ENCODE results near the gene NPEPPS. TPM values are rescaled to one million over a fixed set of nuclear protein-coding genes. Genes with fewer than 3 reads are reported as not detected.

NPEPPS gene
- total RNA-seq, 1 donor from 2014 or later, result 110 TPM

- no peaks in the 10 kb centered on the region for H3K9me3 Mint-ChIP-seq
- no peak for DNase-seq
- H3K27ac Mint-ChIP-seq, result peak overlapping the region; percentile 99
- H3K36me3 Mint-ChIP-seq (ENCODE audit: low read depth), result peaks cover 44% of the 10 kb centered on the region
- H3K4me1 Mint-ChIP-seq, result peaks cover 46% of the 10 kb centered on the region
- intact Hi-C loops (cut with micrococcal nuclease), result loop anchor here (2.0 to 5.0 kb wide), 2 partner anchors 45 to 72 kb away; partner anchors contain the start of gene TBKBP1
- no peaks in the 10 kb centered on the region for H3K27me3 Mint-ChIP-seq
- H3K4me3 Mint-ChIP-seq, result peak overlapping the region; percentile 92
Measured at GRCh38 chr17:47649972-47650524, 119.1 kb downstream of the NPEPPS start.

- Mint-ChIP-seq H3K27ac (peak overlapping the region; percentile 90), H3K9me3 (no peaks in the 10 kb centered on the region), H3K4me3 (peak overlapping the region; percentile 92), H3K27me3 (no peaks in the 10 kb centered on the region), H3K36me3 (ENCODE audit: low read depth) (peaks cover 52% of the 10 kb centered on the region), H3K4me1 (peaks cover 53% of the 10 kb centered on the region)
- peak; percentile 98 for DNase-seq
- intact Hi-C loops (cut with micrococcal nuclease), result loop anchor here (2.0 to 5.0 kb wide), 2 partner anchors 44 to 71 kb away; partner anchors contain the start of gene TBKBP1
Measured at GRCh38 chr17:47650525-47651522, 119.9 kb downstream of the NPEPPS start.

- H3K27ac Mint-ChIP-seq, result peak overlapping the region; percentile 45
- intact Hi-C loops (cut with micrococcal nuclease), result loop anchor here (1.0 to 5.0 kb wide), 3 partner anchors 9 to 71 kb away; partner anchors contain the start of gene TBKBP1
- no peak for DNase-seq
- H3K27me3 Mint-ChIP-seq, result no peaks in the 10 kb centered on the region
- peaks cover 59% of the 10 kb centered on the region for H3K4me1 Mint-ChIP-seq
- peaks cover 57% of the 10 kb centered on the region for H3K36me3 Mint-ChIP-seq (ENCODE audit: low read depth)
- peak overlapping the region; percentile 92 for H3K4me3 Mint-ChIP-seq
- no peaks in the 10 kb centered on the region for H3K9me3 Mint-ChIP-seq
Measured at GRCh38 chr17:47651704-47652103, 120.8 kb downstream of the NPEPPS start.

- H3K36me3 Mint-ChIP-seq (ENCODE audit: low read depth), result peaks cover 64% of the 10 kb centered on the region
- no peak for DNase-seq
- H3K27me3 Mint-ChIP-seq, result no peaks in the 10 kb centered on the region
Measured at GRCh38 chr17:47652570-47652969, 121.7 kb downstream of the NPEPPS start.

GRCh38 chr17:47653442-47653841, 122.5 kb downstream of the NPEPPS start:
- peaks cover 69% of the 10 kb centered on the region for H3K36me3 Mint-ChIP-seq (ENCODE audit: low read depth)
- H3K4me1 Mint-ChIP-seq, result peaks cover 65% of the 10 kb centered on the region
- peak overlapping the region; percentile 61 for H3K4me3 Mint-ChIP-seq
- intact Hi-C loops (cut with micrococcal nuclease), result loop anchor here (5.0 kb wide), 1 partner anchor 69 kb away; no protein-coding TSS in a partner anchor
- no peaks in the 10 kb centered on the region for H3K9me3 Mint-ChIP-seq
- H3K27me3 Mint-ChIP-seq, result no peaks in the 10 kb centered on the region
- H3K27ac Mint-ChIP-seq, result peak overlapping the region; percentile 54
- DNase-seq, result no peak

More at GRCh38 chr17:47652570-47652969, 121.7 kb downstream of the NPEPPS start:
- H3K9me3 Mint-ChIP-seq, result no peaks in the 10 kb centered on the region
- peak overlapping the region; percentile 67 for H3K27ac Mint-ChIP-seq
- H3K4me3 Mint-ChIP-seq, result peak overlapping the region; percentile 92
- intact Hi-C loops (cut with micrococcal nuclease), result loop anchor here (1.0 to 5.0 kb wide), 2 partner anchors 8 to 70 kb away; no protein-coding TSS in a partner anchor
- peaks cover 64% of the 10 kb centered on the region for H3K4me1 Mint-ChIP-seq

DNA sequence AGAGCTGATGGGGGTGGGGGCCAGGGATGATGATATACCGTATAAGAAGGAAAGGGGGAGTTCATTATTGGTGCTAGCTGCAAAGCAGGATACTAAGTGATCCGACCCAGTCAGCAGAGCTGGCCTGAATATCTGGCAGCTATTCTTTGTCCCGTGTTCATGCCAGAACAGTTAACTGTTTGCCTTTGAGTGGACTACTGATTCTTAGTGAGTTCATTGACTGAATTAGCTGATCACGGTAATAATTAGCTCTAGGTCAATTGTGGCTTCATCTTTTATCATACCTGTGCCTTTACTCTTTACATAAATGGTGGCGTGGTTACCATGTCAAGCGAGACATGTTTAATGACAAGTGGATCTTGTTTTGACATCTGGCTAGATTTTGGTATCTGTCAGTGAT, 124.1 kb downstream of the NPEPPS start:
- H3K27ac Mint-ChIP-seq, result peak overlapping the region; percentile 59
- peak overlapping the region; percentile 57 for H3K4me3 Mint-ChIP-seq
- peaks cover 67% of the 10 kb centered on the region for H3K4me1 Mint-ChIP-seq
- no peaks in the 10 kb centered on the region for H3K27me3 Mint-ChIP-seq
- no peaks in the 10 kb centered on the region for H3K9me3 Mint-ChIP-seq
- peaks cover 76% of the 10 kb centered on the region for H3K36me3 Mint-ChIP-seq (ENCODE audit: low read depth)
- DNase-seq, result no peak
- intact Hi-C loops (cut with micrococcal nuclease), result loop anchor here (5.0 kb wide), 1 partner anchor 67 kb away; no protein-coding TSS in a partner anchor

DNA sequence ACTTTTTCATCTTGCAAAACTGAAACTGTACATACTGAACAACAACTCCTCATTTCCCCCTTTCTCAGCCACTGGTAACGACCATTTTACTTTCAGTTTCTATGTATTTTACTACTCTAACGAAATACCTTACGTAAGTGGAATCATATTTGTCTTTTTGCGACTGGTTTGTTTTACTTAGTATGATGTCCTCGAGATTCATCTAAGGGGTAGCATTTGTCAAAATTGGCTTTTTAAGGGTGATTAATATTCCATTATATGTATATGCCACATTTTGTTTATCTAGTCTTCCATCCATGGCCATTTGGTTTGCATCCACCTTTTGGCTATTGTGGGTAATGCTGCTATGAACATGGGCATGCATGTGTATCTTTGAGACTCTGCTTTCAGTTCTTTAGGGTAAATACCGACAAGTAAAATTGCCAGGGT, 129.2 kb downstream of the NPEPPS start:
- peak overlapping the region; percentile 83 for H3K27ac Mint-ChIP-seq
- DNase-seq, result peak; percentile 74
- intact Hi-C loops (cut with micrococcal nuclease), result loop anchor here (1.0 to 5.0 kb wide), 3 partner anchors 8 to 72 kb away; partner anchors contain the start of gene TBX21
- peak overlapping the region; percentile 77 for H3K4me3 Mint-ChIP-seq
- H3K36me3 Mint-ChIP-seq (ENCODE audit: low read depth), result peaks cover 72% of the 10 kb centered on the region
- no peaks in the 10 kb centered on the region for H3K9me3 Mint-ChIP-seq
- H3K27me3 Mint-ChIP-seq, result no peaks in the 10 kb centered on the region
- peaks cover 54% of the 10 kb centered on the region for H3K4me1 Mint-ChIP-seq

DNA sequence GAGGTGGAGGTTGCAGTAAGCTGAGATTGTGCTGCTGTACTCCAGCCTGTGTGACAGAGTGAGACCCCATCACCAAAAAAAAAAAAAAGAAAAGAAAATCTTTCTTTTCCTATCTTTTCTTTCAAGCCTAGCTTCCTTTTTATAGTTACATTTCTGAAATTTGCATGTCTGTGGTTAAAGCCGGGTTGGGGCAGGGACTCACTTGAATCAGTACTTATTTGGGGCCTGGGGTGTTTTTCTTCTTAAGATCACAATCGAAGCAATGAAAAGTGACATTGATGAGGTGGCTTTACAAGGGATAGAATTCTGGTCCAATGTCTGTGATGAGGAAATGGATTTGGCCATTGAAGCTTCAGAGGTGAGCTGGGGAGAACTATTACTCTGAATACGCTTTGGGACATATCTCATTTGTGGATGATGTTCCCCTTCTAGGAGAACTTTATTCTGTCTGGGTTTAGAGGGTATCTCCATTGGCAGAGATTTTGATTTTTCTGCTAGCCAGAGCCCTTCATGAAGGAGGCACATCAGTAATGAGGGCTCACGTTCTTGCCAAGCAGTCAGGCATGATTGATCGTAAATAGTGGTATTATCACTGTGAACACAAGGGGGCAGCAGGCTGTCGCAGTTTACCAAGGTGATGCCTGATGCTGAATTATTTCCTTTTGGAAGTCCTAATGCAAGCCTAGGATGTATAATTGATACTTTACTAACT, 133.2 kb downstream of the NPEPPS start:
- H3K4me1 Mint-ChIP-seq, result peaks cover 35% of the 10 kb centered on the region
- H3K27ac Mint-ChIP-seq, result peak overlapping the region; percentile 77
- H3K36me3 Mint-ChIP-seq (ENCODE audit: low read depth), result peaks cover 71% of the 10 kb centered on the region
- H3K4me3 Mint-ChIP-seq, result peak overlapping the region; percentile 15
- DNase-seq, result peak; percentile 89
- H3K27me3 Mint-ChIP-seq, result no peaks in the 10 kb centered on the region
- intact Hi-C loops (cut with micrococcal nuclease), result loop anchor here (1.0 to 5.0 kb wide), 3 partner anchors 53 to 138 kb away; partner anchors contain the start of gene TBX21
- H3K9me3 Mint-ChIP-seq, result no peaks in the 10 kb centered on the region

- no peak overlapping the region for H3K4me3 Mint-ChIP-seq
- H3K9me3 Mint-ChIP-seq, result no peaks in the 10 kb centered on the region
- H3K36me3 Mint-ChIP-seq (ENCODE audit: low read depth), result peaks cover 75% of the 10 kb centered on the region
- no peaks in the 10 kb centered on the region for H3K27me3 Mint-ChIP-seq
- H3K4me1 Mint-ChIP-seq, result peaks cover 36% of the 10 kb centered on the region
- H3K27ac Mint-ChIP-seq, result peak overlapping the region; percentile 77
- intact Hi-C loops (cut with micrococcal nuclease), result loop anchor here (1.0 to 5.0 kb wide), 3 partner anchors 53 to 138 kb away; partner anchors contain the start of gene TBX21
- DNase-seq, result no peak
Measured at GRCh38 chr17:47664624-47664941, 133.7 kb downstream of the NPEPPS start.

DNA sequence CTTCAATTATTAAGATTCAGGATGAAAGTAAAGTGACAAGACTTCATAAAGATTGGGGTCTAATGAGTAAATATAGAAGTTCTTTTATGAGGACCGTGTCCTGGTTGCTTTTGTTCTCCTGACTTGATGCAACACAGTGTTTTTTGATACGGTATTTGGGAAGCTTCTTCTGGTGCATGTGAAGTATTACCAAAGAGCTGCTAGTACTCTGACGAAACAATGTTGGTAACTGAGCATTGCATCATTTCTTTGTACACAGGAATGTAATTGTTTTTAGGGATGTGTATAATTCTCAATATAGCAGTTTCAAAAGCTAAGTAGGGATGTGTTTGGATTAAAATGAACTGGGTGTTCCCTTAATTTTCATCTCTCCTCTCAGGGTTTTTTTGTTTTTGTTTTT, 134.7 kb downstream of the NPEPPS start:
- Mint-ChIP-seq H3K36me3 (ENCODE audit: low read depth) (peaks cover 77% of the 10 kb centered on the region), H3K27me3 (no peaks in the 10 kb centered on the region), H3K27ac (no peak overlapping the region), H3K4me3 (no peak overlapping the region), H3K9me3 (no peaks in the 10 kb centered on the region), H3K4me1 (peaks cover 36% of the 10 kb centered on the region)
- intact Hi-C loops (cut with micrococcal nuclease), result no loop called here
- DNase-seq, result no peak

- Mint-ChIP-seq H3K4me1 (peaks cover 38% of the 10 kb centered on the region), H3K4me3 (no peak overlapping the region), H3K27me3 (no peaks in the 10 kb centered on the region), H3K9me3 (no peaks in the 10 kb centered on the region), H3K36me3 (ENCODE audit: low read depth) (peaks cover 78% of the 10 kb centered on the region), H3K27ac (no peak overlapping the region)
- no peak for DNase-seq
- intact Hi-C loops (cut with micrococcal nuclease), result no loop called here
Measured at GRCh38 chr17:47669081-47669480, 138.2 kb downstream of the NPEPPS start.

DNA sequence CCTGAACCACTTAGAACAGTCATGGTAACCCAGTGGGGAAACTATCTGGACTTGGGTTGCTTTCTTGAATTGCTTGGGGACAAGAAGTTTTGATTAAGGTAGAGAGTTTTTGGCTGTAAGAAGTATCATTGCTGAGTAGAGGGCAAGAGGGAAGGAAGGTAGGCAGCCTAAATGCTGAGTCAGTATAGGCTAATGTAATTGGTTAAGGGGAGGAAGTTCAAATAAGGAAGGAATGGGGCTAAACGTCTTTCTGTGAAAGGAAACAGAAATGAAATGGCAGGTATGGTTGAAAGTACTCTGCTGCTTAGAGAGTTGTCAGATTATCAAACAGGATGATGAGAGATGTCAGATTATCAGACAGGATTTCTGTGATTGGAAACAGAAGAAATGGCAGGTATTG, 139.2 kb downstream of the NPEPPS start:
- DNase-seq, result no peak
- Mint-ChIP-seq H3K9me3 (no peaks in the 10 kb centered on the region), H3K4me3 (no peak overlapping the region), H3K27ac (peak overlapping the region; percentile 64), H3K4me1 (peaks cover 42% of the 10 kb centered on the region), H3K36me3 (ENCODE audit: low read depth) (peaks cover 81% of the 10 kb centered on the region), H3K27me3 (no peaks in the 10 kb centered on the region)
- intact Hi-C loops (cut with micrococcal nuclease), result no loop called here
